GM21528 (cell line): ENCODE results near the gene ARL4D.
"Not testable (repeated sequence)": the region's sequence is repeated elsewhere in the genome, so short reads cannot be mapped to it uniquely, and the experiment has no call there.

Experiments used
- ATAC-seq: cut with Tn5 transposase; IDR thresholded peaks from one replicate; pipeline ENCODE4 v1.9.1; 2021; ENCODE audit warnings: mild to moderate bottlenecking, moderate library complexity; ENCODE audit not compliant: unreplicated experiment, low FRiP score

ARL4D gene

GRCh38 chr17:43393944-43394482, 4.8 kb upstream of the ARL4D start:
- no peak for ATAC-seq

- not testable (repeated sequence) for ATAC-seq
Observed at GRCh38 chr17:43394696-43395095, 4.1 kb upstream of the ARL4D start.

GRCh38 chr17:43395165-43395564, 3.6 kb upstream of the ARL4D start:
- no peak for ATAC-seq

GRCh38 chr17:43396491-43397060, 2.2 kb upstream of the ARL4D start:
- no peak for ATAC-seq

GRCh38 chr17:43399839-43400328, 1.1 kb downstream of the ARL4D start:
- no peak for ATAC-seq

- no peak for ATAC-seq
Observed at GRCh38 chr17:43400943-43401717, 2.3 kb downstream of the ARL4D start.

- no peak for ATAC-seq
Observed at GRCh38 chr17:43402078-43402477, 3.3 kb downstream of the ARL4D start.

- ATAC-seq: no peak
Observed at GRCh38 chr17:43402567-43402966, 3.8 kb downstream of the ARL4D start.

- ATAC-seq: no peak
Observed at GRCh38 chr17:43403846-43404245, 5.1 kb downstream of the ARL4D start.

- ATAC-seq: no peak
Observed at GRCh38 chr17:43405861-43406260, 7.1 kb downstream of the ARL4D start.

GRCh38 chr17:43406676-43407645, 8.2 kb downstream of the ARL4D start:
- ATAC-seq: no peak

- ATAC-seq: no peak
Observed at GRCh38 chr17:43409131-43409530, 10.3 kb downstream of the ARL4D start.

GRCh38 chr17:43410557-43411368, 12.0 kb downstream of the ARL4D start:
- ATAC-seq: no peak

- ATAC-seq: no peak
Observed at GRCh38 chr17:43411369-43411677, 12.5 kb downstream of the ARL4D start.

GRCh38 chr17:43411749-43412148, 13.0 kb downstream of the ARL4D start:
- no peak for ATAC-seq

GRCh38 chr17:43412166-43412565, 13.4 kb downstream of the ARL4D start:
- no peak for ATAC-seq

- ATAC-seq: no peak
Observed at GRCh38 chr17:43416998-43417890, 18.5 kb downstream of the ARL4D start.

GRCh38 chr17:43418441-43419374, 19.9 kb downstream of the ARL4D start:
- no peak for ATAC-seq
